ENCODE data around the gene SMPD1.

Gene SMPD1
- total RNA-seq, result 56.0 to 141 (median 89.2) reads per million in 17 experiments

GRCh38 chr11:6389905-6390717 lies at the start of gene SMPD1:
Gene SMPD1, plus strand, starts transcription at chr11:6390474. Its CDS starts 125 bp downstream, at chr11:6390599.
- peak; percentile 97 to 98 (median 98) for DNase-seq

GRCh38 chr11:6345366-6345765 lies 44.9 kb upstream of the SMPD1 start:
- DNase-seq, result no peak

- no peak for DNase-seq
Observed at GRCh38 chr11:6350043-6350442, 40.2 kb upstream of the SMPD1 start.

- no peak for DNase-seq
Observed at GRCh38 chr11:6350486-6350885, 39.8 kb upstream of the SMPD1 start.

GRCh38 chr11:6351782-6352382 lies 38.4 kb upstream of the SMPD1 start:
- no peak for DNase-seq

- peak; percentile 54 to 73 (median 62) for DNase-seq
Observed at GRCh38 chr11:6353367-6353987, 36.8 kb upstream of the SMPD1 start.

- DNase-seq, result no peak
Observed at GRCh38 chr11:6354651-6355485, 35.4 kb upstream of the SMPD1 start.

GRCh38 chr11:6356503-6357055 lies 33.7 kb upstream of the SMPD1 start:
- DNase-seq, result no peak

GRCh38 chr11:6357222-6357621 lies 33.1 kb upstream of the SMPD1 start:
- DNase-seq, result peak; percentile 76 to 94 (median 86)

GRCh38 chr11:6360183-6360582 lies 30.1 kb upstream of the SMPD1 start:
- no peak for DNase-seq

- no peak for DNase-seq
Observed at GRCh38 chr11:6362185-6362872, 27.9 kb upstream of the SMPD1 start.

GRCh38 chr11:6362873-6363678 lies 27.2 kb upstream of the SMPD1 start:
- DNase-seq, result peak; percentile 81 to 88 (median 85)

GRCh38 chr11:6365659-6366058 lies 24.6 kb upstream of the SMPD1 start:
- no peak for DNase-seq

- DNase-seq, result no peak
Observed at GRCh38 chr11:6371825-6372224, 18.4 kb upstream of the SMPD1 start.

GRCh38 chr11:6377902-6378639 lies 12.2 kb upstream of the SMPD1 start:
- peak; percentile 67 to 86 (median 72) for DNase-seq

GRCh38 chr11:6378640-6378989 lies 11.7 kb upstream of the SMPD1 start:
- no peak for DNase-seq

GRCh38 chr11:6385046-6385777 lies 5.1 kb upstream of the SMPD1 start:
- DNase-seq, result no peak

- no peak for DNase-seq
Observed at GRCh38 chr11:6387811-6388599, 2.3 kb upstream of the SMPD1 start.

- DNase-seq, result no peak
Observed at GRCh38 chr11:6388748-6389147, 1.5 kb upstream of the SMPD1 start.

Measured in suppressor macrophage (primary cell).